ENCODE results near the gene TESPA1.
"Not testable (repeated sequence)": the region's sequence is repeated elsewhere in the genome, so short reads cannot be mapped to it uniquely, and the experiment has no call there.

The TESPA1 gene

GRCh38 chr12:54945082-54945481, 39.5 kb downstream of the TESPA1 start:
- DNase-seq = no peak

GRCh38 chr12:54943292-54943691, 41.3 kb downstream of the TESPA1 start:
- DNase-seq = not testable (repeated sequence)

- DNase-seq = no peak
Observed at GRCh38 chr12:54941659-54942058, 42.9 kb downstream of the TESPA1 start.

GRCh38 chr12:54940727-54941315, 43.7 kb downstream of the TESPA1 start:
- no peak for DNase-seq

GRCh38 chr12:54937929-54938328, 46.6 kb downstream of the TESPA1 start:
- DNase-seq = no peak

GRCh38 chr12:54937376-54937775, 47.2 kb downstream of the TESPA1 start:
- no peak for DNase-seq

- DNase-seq = no peak
Observed at GRCh38 chr12:54936736-54937135, 47.8 kb downstream of the TESPA1 start.

- DNase-seq = peak; percentile 64
Observed at GRCh38 chr12:54935235-54935951, 49.2 kb downstream of the TESPA1 start.

- DNase-seq = no peak
Observed at GRCh38 chr12:54934419-54934818, 50.1 kb downstream of the TESPA1 start.

- peak; percentile 30 for DNase-seq
Observed at GRCh38 chr12:54933376-54933775, 51.2 kb downstream of the TESPA1 start.

GRCh38 chr12:54932691-54933090, 51.9 kb downstream of the TESPA1 start:
- no peak for DNase-seq

GRCh38 chr12:54932038-54932437, 52.5 kb downstream of the TESPA1 start:
- no peak for DNase-seq

GRCh38 chr12:54929998-54930397, 54.6 kb downstream of the TESPA1 start:
- DNase-seq = no peak

GRCh38 chr12:54926246-54926645, 58.3 kb downstream of the TESPA1 start:
- no peak for DNase-seq

GRCh38 chr12:54924972-54925707, 59.4 kb downstream of the TESPA1 start:
- no peak for DNase-seq

- no peak for DNase-seq
Observed at GRCh38 chr12:54917001-54917488, 67.5 kb downstream of the TESPA1 start.
